DND-41 (cell line): ENCODE data around the gene ZNF688.

Source experiments
- ATAC-seq: fragments of 200-7000 bp; cut with Tn5 transposase; 3 replicates; pipeline ENCODE4 v1.9.1; 2021; ENCODE audit warnings: low read depth; ENCODE audit not compliant: insufficient read depth
- DNase-seq: peaks from one replicate; pipeline ENCODE4 v3.0.0-alpha.2; 2020
- H2AFZ ChIP-seq: 2 replicates; pipeline ENCODE4 v1.6.0; 2012; ENCODE audit warnings: low read depth, low read length
- H3K27ac ChIP-seq: 2 replicates; pipeline ENCODE4 v1.5.1; 2012; ENCODE audit warnings: low read length, inconsistent platforms
- H3K27me3 ChIP-seq: fragments of 200-600 bp; sonication (generic); 2 replicates; pipeline ENCODE4 v1.6.0; 2012; ENCODE audit warnings: low read length, mild to moderate bottlenecking, inconsistent platforms; ENCODE audit not compliant: insufficient read depth, poor library complexity
- H3K36me3 ChIP-seq: 2 replicates; pipeline ENCODE4 v1.5.1; 2012; ENCODE audit warnings: low read length, inconsistent platforms; ENCODE audit not compliant: insufficient read depth
- H3K4me1 ChIP-seq: 2 replicates; pipeline ENCODE4 v1.5.1; 2012; ENCODE audit warnings: mild to moderate bottlenecking, low read length; ENCODE audit not compliant: insufficient read depth
- H3K4me2 ChIP-seq: 2 replicates; pipeline ENCODE4 v1.6.0; 2012; ENCODE audit warnings: mild to moderate bottlenecking, moderate library complexity, low read length, inconsistent platforms; ENCODE audit not compliant: insufficient read depth
- H3K4me3 ChIP-seq, 2 experiments: fragments of 200-600 bp in 1 of 2; shearing (Covaris generic) in 1 of 2; 2 replicates each; pipeline ENCODE4 v1.5.1; 2012 to 2016; ENCODE audit warnings: inconsistent platforms in 2 of 2, low read length in 2 of 2, mild to moderate bottlenecking in 2 of 2, low read depth in 1 of 2, moderate library complexity in 1 of 2
- H3K79me2 ChIP-seq: 2 replicates; pipeline ENCODE4 v1.6.0; 2012; ENCODE audit warnings: low read length, inconsistent platforms; ENCODE audit not compliant: insufficient read depth
- H3K9ac ChIP-seq: 2 replicates; pipeline ENCODE4 v1.6.0; 2012; ENCODE audit warnings: low read depth, mild to moderate bottlenecking, inconsistent platforms, low read length, moderate library complexity
- H3K9me3 ChIP-seq: 2 replicates; pipeline ENCODE4 v1.5.1; 2012; ENCODE audit warnings: low read length, moderate library complexity, mild to moderate bottlenecking, inconsistent platforms; ENCODE audit not compliant: insufficient read depth, severe bottlenecking
- H4K20me1 ChIP-seq: 2 replicates; pipeline ENCODE4 v1.6.0; 2012; ENCODE audit warnings: low read length; ENCODE audit not compliant: insufficient read depth
- CTCF ChIP-seq: IDR thresholded peaks from 2 replicates; pipeline ENCODE4 v1.5.1; 2012; ENCODE audit warnings: borderline replicate concordance, low read length, moderate library complexity, mild to moderate bottlenecking; ENCODE audit not compliant: poor library complexity, severe bottlenecking; ENCODE audit errors: extremely low read depth
- EZH2 ChIP-seq: IDR thresholded peaks from 3 replicates; pipeline ENCODE4 v1.6.1; 2012; ENCODE audit warnings: borderline replicate concordance, low read depth, mild to moderate bottlenecking, moderate library complexity, low read length, inconsistent platforms; ENCODE audit not compliant: severe bottlenecking

The ZNF688 gene

DNA sequence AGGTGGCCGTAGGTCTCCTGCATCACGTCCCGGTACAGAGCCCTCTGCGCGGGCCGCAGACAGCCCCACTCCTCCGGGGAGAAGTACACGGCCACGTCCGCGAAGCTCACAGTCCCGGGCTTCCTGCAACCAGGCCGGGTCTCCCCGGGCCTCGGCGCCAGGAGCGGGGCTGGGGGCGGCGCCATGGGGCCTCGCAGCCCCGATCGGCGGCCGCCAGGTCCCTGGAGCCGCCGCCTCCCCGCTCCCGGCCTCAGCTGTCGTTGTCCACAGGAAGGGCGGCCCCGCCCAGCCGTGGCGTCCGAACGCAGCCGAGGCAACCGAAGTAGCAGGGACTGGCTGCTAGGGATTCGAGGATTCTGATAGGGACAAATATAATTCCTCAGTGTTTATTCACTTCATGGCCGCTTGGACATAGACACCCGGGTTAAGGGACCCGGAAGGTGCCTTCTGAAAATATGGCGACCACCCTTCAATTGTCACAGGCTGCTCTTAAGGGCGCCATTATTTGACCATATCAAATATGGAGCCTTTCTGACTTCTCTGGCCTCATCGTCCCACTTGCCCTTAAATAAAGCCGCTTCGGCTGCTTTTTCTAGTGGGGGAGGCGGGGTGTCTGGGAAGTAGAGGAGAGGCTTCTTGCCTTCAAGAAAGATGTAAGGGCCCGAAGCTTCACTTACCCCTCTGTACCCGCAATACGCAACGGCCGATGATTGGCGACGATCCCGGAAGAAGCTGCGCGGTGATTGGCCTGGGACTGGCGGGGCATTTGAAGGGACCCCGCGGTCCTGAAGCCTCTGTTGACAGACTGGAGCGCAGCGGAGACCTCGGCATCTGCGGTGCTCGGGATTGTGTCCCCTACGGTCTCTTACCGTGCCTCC lies at the start of gene ZNF688:
ZNF688 (minus strand) TSS at position 270 of the 878 bp plus-strand sequence; CDS start at position 185, 85 bp downstream.
- peak within 1 kb of the TSS; percentile 94 for H3K9ac ChIP-seq
- TF ChIP-seq CTCF (no peak), EZH2 (no peak)
- no peaks in the 10 kb centered on the region for H3K9me3 ChIP-seq

DNA sequence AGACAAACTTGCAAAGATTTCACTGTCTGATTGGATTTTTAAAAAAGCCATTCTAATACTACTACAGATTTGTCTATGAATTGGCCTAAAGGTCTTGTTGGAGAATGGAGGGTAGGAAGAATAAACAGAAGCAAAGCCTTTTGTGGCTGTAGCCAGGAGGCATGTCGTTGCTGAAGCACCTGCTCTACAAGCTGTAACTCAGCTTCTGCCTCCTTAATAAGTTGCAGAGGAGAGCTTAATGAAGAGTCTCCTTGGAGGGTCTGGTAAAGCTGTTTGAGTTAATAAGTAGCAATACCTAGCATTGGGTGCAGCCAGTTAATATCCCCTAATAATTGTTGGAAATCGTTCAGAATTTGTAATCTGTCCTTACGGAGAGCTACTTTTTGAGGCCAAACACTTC lies 48.7 kb upstream of the ZNF688 start:
- Histone ChIP-seq H3K9ac (no peak overlapping the region), H3K36me3 (no peaks in the 10 kb centered on the region), H3K27me3 (no peaks in the 10 kb centered on the region), H2AFZ (no peak overlapping the region), H3K9me3 (no peaks in the 10 kb centered on the region), H3K4me2 (no peak overlapping the region), H3K79me2 (no peaks in the 10 kb centered on the region), H3K27ac (no peak overlapping the region), H4K20me1 (no peaks in the 10 kb centered on the region), H3K4me1 (no peaks in the 10 kb centered on the region), H3K4me3 (no peak overlapping the region)
- no peak for TF ChIP-seq CTCF
- TF ChIP-seq EZH2, result no peak
- no peak for DNase-seq
- ATAC-seq, result no peak

More for the DNA sequence above, at the start of gene ZNF688:
- H3K4me1 ChIP-seq, result peaks cover 68% of the 10 kb centered on the region
- peaks cover 16% of the 10 kb centered on the region for H3K36me3 ChIP-seq
- peak within 1 kb of the TSS; percentile 78 for H3K4me2 ChIP-seq
- peak within 1 kb of the TSS; percentile 83 for H2AFZ ChIP-seq
- ATAC-seq (peak; percentile 90), DNase-seq (peak; percentile 99)
- peaks cover 59% of the 10 kb centered on the region for H3K79me2 ChIP-seq
- H3K27me3 ChIP-seq, result no peaks in the 10 kb centered on the region
- no peaks in the 10 kb centered on the region for H4K20me1 ChIP-seq
- peak within 1 kb of the TSS; percentile 71 to 92 for H3K4me3 ChIP-seq
- peak within 1 kb of the TSS; percentile 96 for H3K27ac ChIP-seq

GRCh38 chr16:30619638-30620037 lies 48.1 kb upstream of the ZNF688 start:
- Histone ChIP-seq H3K36me3 (no peaks in the 10 kb centered on the region), H3K4me3 (no peak overlapping the region), H3K27ac (no peak overlapping the region), H3K27me3 (no peaks in the 10 kb centered on the region), H3K4me1 (no peaks in the 10 kb centered on the region), H4K20me1 (no peaks in the 10 kb centered on the region), H3K79me2 (no peaks in the 10 kb centered on the region), H2AFZ (no peak overlapping the region), H3K9me3 (no peaks in the 10 kb centered on the region), H3K4me2 (no peak overlapping the region), H3K9ac (no peak overlapping the region)
- DNase-seq, result no peak
- no peak for TF ChIP-seq EZH2
- no peak for ATAC-seq

GRCh38 chr16:30619202-30619601 lies 47.7 kb upstream of the ZNF688 start:
- H4K20me1 ChIP-seq, result no peaks in the 10 kb centered on the region
- no peaks in the 10 kb centered on the region for H3K36me3 ChIP-seq
- DNase-seq, result no peak
- no peaks in the 10 kb centered on the region for H3K79me2 ChIP-seq
- H3K9ac ChIP-seq, result no peak overlapping the region
- TF ChIP-seq CTCF (no peak), EZH2 (no peak)
- H3K9me3 ChIP-seq, result no peaks in the 10 kb centered on the region
- H2AFZ ChIP-seq, result no peak overlapping the region
- no peaks in the 10 kb centered on the region for H3K27me3 ChIP-seq
- no peaks in the 10 kb centered on the region for H3K4me1 ChIP-seq
- no peak overlapping the region for H3K27ac ChIP-seq
- H3K4me3 ChIP-seq, result no peak overlapping the region
- no peak overlapping the region for H3K4me2 ChIP-seq
- ATAC-seq, result no peak
